Fibroblast of the aortic adventitia (primary cell): Measurements from ENCODE around the gene CUX1. TPM values are rescaled to one million over a fixed set of nuclear protein-coding genes. Genes with fewer than 3 reads are reported as not detected.

Experiments
- DNase-seq: peaks from one replicate; pipeline ENCODE4 v3.0.0-alpha.2; 2010; ENCODE audit warnings: low read depth
- H3K4me3 ChIP-seq: 2 replicates; pipeline ENCODE4 v1.5.1; 2011; ENCODE audit warnings: low read depth, mild to moderate bottlenecking, control low read depth, low read length, moderate library complexity
- total RNA-seq: library from RNA; depleted of rRNA; stranded (reverse); fragments of >200 nt; gene quantifications from 2 replicates; pipeline ENCODE4 v1.2.3, GENCODE V29; 2012; ENCODE audit warnings: low replicate concordance
- TF ChIP-seq, protein P1 (sequence below): IDR thresholded peaks from 2 replicates; pipeline ENCODE4 v1.5.1; 2011; ENCODE audit warnings: mild to moderate bottlenecking, low read length, control low read depth, inconsistent platforms; ENCODE audit not compliant: insufficient read depth

Gene CUX1
- total RNA-seq, 1 donor, result 44.2 TPM

DNA sequence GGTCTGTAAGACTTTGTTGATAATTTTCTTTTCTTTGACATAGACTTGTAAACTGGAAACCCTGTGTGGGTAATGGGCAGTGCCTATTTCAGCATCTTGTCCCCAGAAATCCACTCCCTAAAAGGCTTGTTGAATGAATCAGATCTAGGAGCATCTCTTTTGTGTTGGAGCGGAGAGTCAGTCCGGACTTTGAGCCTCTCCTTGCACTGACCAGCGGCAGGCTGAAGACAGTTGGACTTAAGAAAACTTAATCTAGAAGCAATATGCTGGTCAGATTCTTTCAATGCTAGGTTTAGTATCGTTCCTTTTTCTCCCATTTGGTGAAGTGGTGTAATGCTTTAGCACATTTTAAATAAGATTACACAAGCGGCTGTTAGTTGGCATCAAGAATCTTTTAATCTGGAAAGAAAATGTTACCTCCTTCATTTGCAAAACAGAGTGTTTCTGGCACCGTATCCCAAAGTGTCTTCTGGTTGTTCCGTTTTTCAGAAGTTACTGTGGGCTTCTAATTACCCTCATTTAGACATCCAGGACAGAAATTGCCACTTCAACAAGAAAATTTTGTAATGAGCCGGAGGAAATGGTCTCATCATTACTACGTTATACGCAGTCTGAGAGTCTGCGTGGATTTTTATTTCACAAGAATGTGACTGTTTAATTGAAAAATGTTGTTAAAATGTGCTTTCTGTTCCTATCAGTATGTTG is 74.7 kb downstream of the CUX1 start:
- TF ChIP-seq, protein P1, sequence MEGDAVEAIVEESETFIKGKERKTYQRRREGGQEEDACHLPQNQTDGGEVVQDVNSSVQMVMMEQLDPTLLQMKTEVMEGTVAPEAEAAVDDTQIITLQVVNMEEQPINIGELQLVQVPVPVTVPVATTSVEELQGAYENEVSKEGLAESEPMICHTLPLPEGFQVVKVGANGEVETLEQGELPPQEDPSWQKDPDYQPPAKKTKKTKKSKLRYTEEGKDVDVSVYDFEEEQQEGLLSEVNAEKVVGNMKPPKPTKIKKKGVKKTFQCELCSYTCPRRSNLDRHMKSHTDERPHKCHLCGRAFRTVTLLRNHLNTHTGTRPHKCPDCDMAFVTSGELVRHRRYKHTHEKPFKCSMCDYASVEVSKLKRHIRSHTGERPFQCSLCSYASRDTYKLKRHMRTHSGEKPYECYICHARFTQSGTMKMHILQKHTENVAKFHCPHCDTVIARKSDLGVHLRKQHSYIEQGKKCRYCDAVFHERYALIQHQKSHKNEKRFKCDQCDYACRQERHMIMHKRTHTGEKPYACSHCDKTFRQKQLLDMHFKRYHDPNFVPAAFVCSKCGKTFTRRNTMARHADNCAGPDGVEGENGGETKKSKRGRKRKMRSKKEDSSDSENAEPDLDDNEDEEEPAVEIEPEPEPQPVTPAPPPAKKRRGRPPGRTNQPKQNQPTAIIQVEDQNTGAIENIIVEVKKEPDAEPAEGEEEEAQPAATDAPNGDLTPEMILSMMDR, result no peak
- no peak overlapping the region for H3K4me3 ChIP-seq
- DNase-seq, result peak; percentile 50

DNA sequence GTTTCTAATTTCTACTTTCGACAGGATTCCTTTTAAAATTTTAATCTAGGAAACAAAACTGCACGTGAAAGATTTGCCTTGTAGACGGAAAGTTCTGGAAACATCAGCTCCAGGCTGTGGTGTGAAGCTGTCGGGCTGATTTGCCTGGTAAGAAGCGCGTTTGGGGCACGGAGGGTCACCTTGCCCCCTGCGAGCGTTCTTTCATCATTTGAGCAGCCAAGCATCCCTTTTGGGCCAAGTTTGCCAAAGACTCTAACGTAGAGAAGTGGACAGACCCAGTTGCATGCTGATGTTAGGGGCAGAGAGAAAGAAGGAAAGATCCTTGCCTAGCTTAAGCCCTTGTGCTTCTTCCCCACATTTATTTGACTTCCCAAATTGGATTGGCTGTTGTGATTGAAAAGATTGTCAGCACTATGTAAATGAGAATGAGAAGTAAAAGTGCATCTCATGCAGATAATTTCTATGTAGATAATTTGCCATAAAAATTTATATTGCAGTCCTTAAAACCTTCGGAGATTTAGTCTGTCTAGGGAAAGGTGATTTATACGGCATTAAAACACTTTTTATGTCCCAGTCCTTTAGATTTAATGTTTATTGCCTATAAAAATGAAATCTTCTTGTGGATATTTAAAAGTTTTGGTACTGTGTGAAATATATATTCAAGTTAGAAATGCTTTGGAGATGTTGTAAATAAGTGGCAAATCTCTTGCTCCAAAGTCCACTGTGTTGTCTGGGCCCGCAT is 76.1 kb downstream of the CUX1 start:
- TF ChIP-seq, protein P1, result no peak
- no peak overlapping the region for H3K4me3 ChIP-seq
- no peak for DNase-seq

DNA sequence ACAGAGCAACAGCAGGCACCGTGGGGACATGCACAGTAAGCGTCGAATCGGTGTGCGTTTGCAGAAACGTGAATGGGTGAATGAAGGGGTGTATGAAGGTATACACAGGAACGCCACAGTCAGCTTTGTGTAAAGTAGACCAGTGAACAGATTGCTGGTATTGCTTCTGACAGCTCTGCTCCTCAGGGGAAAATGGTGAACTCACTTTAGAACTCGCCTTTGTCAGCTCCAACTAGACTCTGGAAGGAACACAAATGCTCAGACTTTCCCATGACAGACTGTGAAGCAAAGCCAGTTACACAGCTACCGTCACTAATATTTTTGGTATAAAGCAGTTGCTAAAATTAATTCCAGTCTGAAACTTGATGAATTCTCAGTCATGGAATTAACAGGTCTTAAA is 78.9 kb downstream of the CUX1 start:
- TF ChIP-seq, protein P1, result no peak
- DNase-seq, result no peak
- H3K4me3 ChIP-seq, result no peak overlapping the region

DNA sequence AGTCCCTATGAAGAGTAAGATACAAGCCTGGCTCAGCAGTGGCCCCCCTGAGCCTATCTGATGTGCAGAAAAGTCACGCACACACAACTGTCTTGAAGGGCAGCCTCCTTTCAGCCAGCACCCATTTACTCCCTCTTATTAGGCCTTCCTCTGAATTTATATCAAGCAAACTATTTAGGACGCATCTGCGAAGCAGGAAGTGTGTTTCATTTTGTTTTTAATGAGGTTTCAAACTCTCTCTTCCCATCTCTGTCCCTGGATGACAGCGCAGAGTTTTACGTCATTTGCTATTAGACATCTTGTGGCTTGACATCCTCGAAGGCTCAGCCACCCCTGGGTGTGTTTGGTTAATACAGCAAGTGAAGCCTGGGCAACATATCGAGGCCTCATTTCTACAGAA is 79.5 kb downstream of the CUX1 start:
- TF ChIP-seq, protein P1, result no peak
- no peak for DNase-seq
- H3K4me3 ChIP-seq, result no peak overlapping the region

DNA sequence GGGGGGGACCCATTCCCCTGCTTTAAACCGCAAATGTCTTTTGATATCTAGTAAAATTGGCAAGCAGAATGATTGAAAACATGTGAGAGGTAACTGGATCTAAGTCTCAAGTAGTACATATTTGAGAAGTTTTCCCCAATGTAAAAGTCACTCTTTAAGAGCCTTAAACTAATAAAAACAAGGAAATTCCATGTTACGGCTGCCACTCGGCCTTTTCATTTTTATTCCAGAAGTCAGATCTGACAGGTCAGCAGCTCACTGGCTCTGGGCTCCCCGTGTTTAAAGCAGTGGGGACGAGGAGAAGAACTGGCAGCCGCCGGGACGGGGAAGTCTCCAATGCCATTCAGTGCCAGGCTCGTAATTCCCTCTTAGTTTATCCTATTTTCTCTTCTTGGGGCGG is 80.7 kb downstream of the CUX1 start:
- TF ChIP-seq, protein P1, result no peak
- no peak overlapping the region for H3K4me3 ChIP-seq
- no peak for DNase-seq

DNA sequence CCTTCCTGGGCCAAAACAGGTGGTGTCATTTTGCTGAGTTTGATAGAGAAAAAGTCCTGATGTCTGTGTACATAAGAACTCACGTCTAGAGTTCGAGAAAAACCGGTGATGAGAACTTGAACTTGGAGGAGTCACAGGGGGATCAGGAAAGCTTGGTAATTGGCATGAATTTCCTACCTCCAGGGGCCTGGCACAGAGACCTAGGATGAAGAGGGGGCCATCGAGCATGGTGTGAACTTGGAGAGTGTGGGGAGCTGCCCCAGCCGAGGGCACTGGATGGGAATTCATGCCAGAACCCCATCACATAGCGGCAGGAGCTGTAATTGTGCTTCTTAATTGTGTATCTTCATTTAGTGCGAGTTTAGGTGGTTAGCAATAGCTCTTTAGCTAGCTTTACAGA is 82.2 kb downstream of the CUX1 start:
- TF ChIP-seq, protein P1, result no peak
- DNase-seq, result no peak
- no peak overlapping the region for H3K4me3 ChIP-seq

DNA sequence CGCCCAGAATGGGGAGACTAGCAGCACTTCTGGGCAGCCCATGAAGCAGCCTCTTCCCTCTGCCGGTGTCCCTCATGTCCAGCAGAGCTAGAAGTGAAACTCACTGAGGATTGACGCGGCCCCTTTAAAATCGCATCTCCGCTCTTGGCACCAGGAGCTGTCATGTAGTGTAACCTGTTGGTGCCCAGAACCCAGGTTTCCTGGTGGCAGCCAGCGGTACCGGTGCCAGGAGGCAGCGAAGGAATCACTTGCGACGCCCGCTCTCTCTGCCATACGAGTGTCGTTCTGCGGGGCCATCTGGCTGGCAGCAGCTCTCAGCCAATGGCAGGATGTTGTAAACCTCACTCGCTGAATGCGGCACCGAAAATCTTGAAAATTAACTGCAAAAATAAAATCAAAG is 82.7 kb downstream of the CUX1 start:
- no peak for DNase-seq
- TF ChIP-seq, protein P1, result no peak
- H3K4me3 ChIP-seq, result peak overlapping the region; percentile 37
